GM23338 (cell line): ENCODE data around the gene TRMT5. TPM values are rescaled to one million over a fixed set of nuclear protein-coding genes. Genes with fewer than 3 reads are reported as not detected.

Experiments
- ATAC-seq: fragments of 200-7000 bp; cut with Tn5 transposase; 3 replicates; pipeline ENCODE4 v1.9.1; 2020
- DNase-seq: peaks from one replicate; pipeline ENCODE4 v3.0.0-alpha.2; 2015; ENCODE audit warnings: low spot score
- H2AFZ ChIP-seq: fragments of 200-600 bp; sonication (generic); 2 replicates; pipeline ENCODE4 v1.8.0; 2016; ENCODE audit warnings: antibody characterized with exemption, mild to moderate bottlenecking, moderate library complexity
- H3F3A ChIP-seq: fragments of 200-600 bp; sonication (generic); replicated peaks from 2 replicates; pipeline ENCODE4 v1.8.0; 2017; ENCODE audit warnings: antibody characterized with exemption, mixed run types, low read depth
- H3K27ac ChIP-seq: fragments of 200-600 bp; sonication (generic); 2 replicates; pipeline ENCODE4 v1.6.1; 2016; ENCODE audit warnings: low read depth
- H3K27me3 ChIP-seq: fragments of 200-600 bp; sonication (generic); 2 replicates; pipeline ENCODE4 v1.8.0; 2016; ENCODE audit warnings: mild to moderate bottlenecking, mixed run types, moderate library complexity; ENCODE audit not compliant: insufficient read depth
- H3K36me3 ChIP-seq: fragments of 200-600 bp; sonication (generic); 2 replicates; pipeline ENCODE4 v1.8.0; 2016; ENCODE audit warnings: mild to moderate bottlenecking; ENCODE audit not compliant: insufficient read depth
- H3K4me1 ChIP-seq: fragments of 200-600 bp; sonication (generic); 2 replicates; pipeline ENCODE4 v1.8.0; 2016; ENCODE audit warnings: mild to moderate bottlenecking, moderate library complexity; ENCODE audit not compliant: insufficient read depth
- H3K4me2 ChIP-seq: fragments of 200-600 bp; sonication (generic); 2 replicates; pipeline ENCODE4 v1.7.1; 2017; ENCODE audit warnings: mixed run types
- H3K4me3 ChIP-seq: fragments of 200-600 bp; sonication (generic); 2 replicates; pipeline ENCODE4 v1.6.1; 2016; ENCODE audit warnings: mixed run types
- H3K79me2 ChIP-seq: fragments of 200-600 bp; sonication (generic); replicated peaks from 2 replicates; pipeline ENCODE4 v1.8.0; 2017; ENCODE audit warnings: mild to moderate bottlenecking; ENCODE audit not compliant: insufficient read depth
- H3K9me2 ChIP-seq: fragments of 200-600 bp; sonication (generic); 2 replicates; pipeline ENCODE4 v1.8.0; 2017; ENCODE audit not compliant: insufficient read depth
- H4K20me1 ChIP-seq: fragments of 200-600 bp; sonication (generic); replicated peaks from 2 replicates; pipeline ENCODE4 v1.8.0; 2017; ENCODE audit warnings: mild to moderate bottlenecking; ENCODE audit not compliant: insufficient read depth
- H3K27ac Mint-ChIP-seq: 2 replicates; pipeline ENCODE4 v1.8.0; 2020; ENCODE audit warnings: inconsistent platforms, mild to moderate bottlenecking, moderate library complexity, mixed read lengths
- H3K27me3 Mint-ChIP-seq: 3 replicates; pipeline ENCODE4 v1.8.0; 2022; ENCODE audit warnings: low read depth, mild to moderate bottlenecking, moderate library complexity, mixed read lengths, inconsistent platforms; ENCODE audit not compliant: insufficient read depth, poor library complexity
- H3K36me3 Mint-ChIP-seq: 3 replicates; pipeline ENCODE4 v1.8.0; 2021; ENCODE audit warnings: low read depth, mild to moderate bottlenecking, inconsistent platforms, moderate library complexity, mixed read lengths
- H3K4me1 Mint-ChIP-seq: 3 replicates; pipeline ENCODE4 v1.8.0; 2020; ENCODE audit warnings: mild to moderate bottlenecking, inconsistent platforms, mixed read lengths
- H3K4me3 Mint-ChIP-seq: 3 replicates; pipeline ENCODE4 v1.8.0; 2021; ENCODE audit warnings: moderate library complexity, mild to moderate bottlenecking, inconsistent platforms, mixed read lengths
- H3K9me3 Mint-ChIP-seq: 3 replicates; pipeline ENCODE4 v1.8.0; 2020; ENCODE audit warnings: moderate library complexity, mild to moderate bottlenecking, inconsistent platforms, mixed read lengths
- CREB1 ChIP-seq: fragments of 250-450 bp; sonication (Bioruptor Pico); IDR thresholded peaks from 2 replicates; pipeline ENCODE4 v1.5.0; 2020; ENCODE audit warnings: low read depth, mild to moderate bottlenecking, moderate library complexity
- EZH2 ChIP-seq: fragments of 200-600 bp; sonication (generic); IDR thresholded peaks from one replicate; pipeline ENCODE4 v1.8.0; 2017; ENCODE audit warnings: antibody characterized with exemption, mild to moderate bottlenecking, low read depth; ENCODE audit not compliant: unreplicated experiment
- EZH2phosphoT487 ChIP-seq: fragments of 200-600 bp; sonication (generic); IDR thresholded peaks from one replicate; pipeline ENCODE4 v1.8.1; 2018; ENCODE audit warnings: antibody characterized with exemption; ENCODE audit not compliant: unreplicated experiment
- JUNB ChIP-seq: IDR thresholded peaks from one replicate; pipeline ENCODE4 v1.6.1; 2016; ENCODE audit warnings: antibody characterized with exemption; ENCODE audit not compliant: unreplicated experiment
- NANOG ChIP-seq: IDR thresholded peaks from 2 replicates; pipeline ENCODE4 v1.6.1; 2016; ENCODE audit warnings: antibody characterized with exemption, borderline replicate concordance
- POLR2AphosphoS5 ChIP-seq: IDR thresholded peaks from 2 replicates; pipeline ENCODE4 v1.6.1; 2016; ENCODE audit warnings: antibody characterized with exemption, low read depth
- STAT1 ChIP-seq: IDR thresholded peaks from one replicate; pipeline ENCODE4 v1.6.1; 2016; ENCODE audit warnings: antibody characterized with exemption; ENCODE audit not compliant: unreplicated experiment
- ZNF114 ChIP-seq: fragments of 250-450 bp; sonication (Bioruptor Pico); IDR thresholded peaks from 2 replicates; pipeline ENCODE4 v1.5.0; 2020; ENCODE audit warnings: mild to moderate bottlenecking, moderate library complexity
- polyA plus RNA-seq: library from polyadenylated mRNA; unstranded; fragments of >200 nt; fragmentation: Nextera tagmentation; extraction: Ambion mirVana; gene quantifications from 2 replicates; pipeline ENCODE4 v1.2.1, GENCODE V29; 2016
- total RNA-seq: library from RNA; depleted of rRNA; stranded (reverse); fragments of >200 nt; shearing (Covaris generic); gene quantifications from 2 replicates; pipeline ENCODE4 v1.2.3, GENCODE V29; 2014
- TF ChIP-seq, protein P1 (sequence below): IDR thresholded peaks from one replicate; pipeline ENCODE4 v1.6.1; 2018; ENCODE audit warnings: antibody characterized with exemption; ENCODE audit not compliant: unreplicated experiment
- TF ChIP-seq, protein P2 (sequence below), 2 experiments: fragments of 200-600 bp in 1 of 2; sonication (generic) in 1 of 2; conservative IDR thresholded peaks; 2 replicates each; pipeline versions ENCODE4 v1.5.1 to v1.6.1; 2016 to 2017; ENCODE audit warnings: antibody characterized with exemption in 2 of 2, low read depth in 2 of 2, mild to moderate bottlenecking in 2 of 2, moderate library complexity in 1 of 2
- TF ChIP-seq, protein P3 (sequence below): IDR thresholded peaks from 2 replicates; pipeline ENCODE4 v1.6.1; 2016; ENCODE audit warnings: antibody characterized with exemption

The TRMT5 gene
- total and polyA plus RNA-seq, 2 experiments from 2014 or later, result 9.8 to 18.4 TPM

DNA sequence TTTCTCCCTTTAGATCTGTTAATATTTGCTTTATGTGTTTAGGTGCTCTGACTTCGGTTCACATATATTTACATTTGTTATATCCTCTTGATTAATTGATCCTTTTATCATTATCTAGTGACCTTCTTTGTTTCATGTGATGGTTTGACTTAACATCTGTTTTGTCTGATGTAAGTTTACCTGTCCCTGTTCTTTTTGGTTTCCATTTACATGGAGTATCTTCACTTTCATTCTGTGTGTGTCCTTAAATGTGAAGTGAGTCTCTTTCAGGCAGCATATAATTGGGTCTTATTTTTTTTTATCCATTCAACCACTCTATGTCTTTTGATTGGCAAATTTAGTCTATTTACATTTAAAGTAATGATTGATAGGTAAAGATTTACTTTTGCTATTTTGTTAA lies 24.2 kb downstream of the TRMT5 start:
- H4K20me1 ChIP-seq, result no peaks in the 10 kb centered on the region
- no peak overlapping the region for H3K4me2 ChIP-seq
- no peaks in the 10 kb centered on the region for H3F3A ChIP-seq
- H3K27ac ChIP-seq, result no peak overlapping the region
- Mint-ChIP-seq H3K4me3 (no peak overlapping the region), H3K4me1 (no peaks in the 10 kb centered on the region; the same call in 2 of the 3 replicates), H3K27me3 (no peaks in the 10 kb centered on the region), H3K36me3 (peaks cover 43% of the 10 kb centered on the region), H3K27ac (no peak overlapping the region), H3K9me3 (peaks cover 39% of the 10 kb centered on the region)
- no peaks in the 10 kb centered on the region for H3K27me3 ChIP-seq
- H3K36me3 ChIP-seq, result peaks cover 3% of the 10 kb centered on the region; the same call in 1 of the 2 replicates
- DNase-seq (no peak), ATAC-seq (no peak)
- H3K4me3 ChIP-seq, result no peak overlapping the region
- peaks cover 4% of the 10 kb centered on the region for H3K79me2 ChIP-seq
- no peaks in the 10 kb centered on the region for H3K4me1 ChIP-seq
- no peak overlapping the region for H2AFZ ChIP-seq
- H3K9me2 ChIP-seq, result no peaks in the 10 kb centered on the region
- TF ChIP-seq EZH2phosphoT487 (no peak), EZH2 (no peak), ZNF114 (CRISPR knock-in tag) (no peak), JUNB (no peak)
- TF ChIP-seq, protein P1, sequence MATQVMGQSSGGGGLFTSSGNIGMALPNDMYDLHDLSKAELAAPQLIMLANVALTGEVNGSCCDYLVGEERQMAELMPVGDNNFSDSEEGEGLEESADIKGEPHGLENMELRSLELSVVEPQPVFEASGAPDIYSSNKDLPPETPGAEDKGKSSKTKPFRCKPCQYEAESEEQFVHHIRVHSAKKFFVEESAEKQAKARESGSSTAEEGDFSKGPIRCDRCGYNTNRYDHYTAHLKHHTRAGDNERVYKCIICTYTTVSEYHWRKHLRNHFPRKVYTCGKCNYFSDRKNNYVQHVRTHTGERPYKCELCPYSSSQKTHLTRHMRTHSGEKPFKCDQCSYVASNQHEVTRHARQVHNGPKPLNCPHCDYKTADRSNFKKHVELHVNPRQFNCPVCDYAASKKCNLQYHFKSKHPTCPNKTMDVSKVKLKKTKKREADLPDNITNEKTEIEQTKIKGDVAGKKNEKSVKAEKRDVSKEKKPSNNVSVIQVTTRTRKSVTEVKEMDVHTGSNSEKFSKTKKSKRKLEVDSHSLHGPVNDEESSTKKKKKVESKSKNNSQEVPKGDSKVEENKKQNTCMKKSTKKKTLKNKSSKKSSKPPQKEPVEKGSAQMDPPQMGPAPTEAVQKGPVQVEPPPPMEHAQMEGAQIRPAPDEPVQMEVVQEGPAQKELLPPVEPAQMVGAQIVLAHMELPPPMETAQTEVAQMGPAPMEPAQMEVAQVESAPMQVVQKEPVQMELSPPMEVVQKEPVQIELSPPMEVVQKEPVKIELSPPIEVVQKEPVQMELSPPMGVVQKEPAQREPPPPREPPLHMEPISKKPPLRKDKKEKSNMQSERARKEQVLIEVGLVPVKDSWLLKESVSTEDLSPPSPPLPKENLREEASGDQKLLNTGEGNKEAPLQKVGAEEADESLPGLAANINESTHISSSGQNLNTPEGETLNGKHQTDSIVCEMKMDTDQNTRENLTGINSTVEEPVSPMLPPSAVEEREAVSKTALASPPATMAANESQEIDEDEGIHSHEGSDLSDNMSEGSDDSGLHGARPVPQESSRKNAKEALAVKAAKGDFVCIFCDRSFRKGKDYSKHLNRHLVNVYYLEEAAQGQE, result no peak
- TF ChIP-seq, protein P2, sequence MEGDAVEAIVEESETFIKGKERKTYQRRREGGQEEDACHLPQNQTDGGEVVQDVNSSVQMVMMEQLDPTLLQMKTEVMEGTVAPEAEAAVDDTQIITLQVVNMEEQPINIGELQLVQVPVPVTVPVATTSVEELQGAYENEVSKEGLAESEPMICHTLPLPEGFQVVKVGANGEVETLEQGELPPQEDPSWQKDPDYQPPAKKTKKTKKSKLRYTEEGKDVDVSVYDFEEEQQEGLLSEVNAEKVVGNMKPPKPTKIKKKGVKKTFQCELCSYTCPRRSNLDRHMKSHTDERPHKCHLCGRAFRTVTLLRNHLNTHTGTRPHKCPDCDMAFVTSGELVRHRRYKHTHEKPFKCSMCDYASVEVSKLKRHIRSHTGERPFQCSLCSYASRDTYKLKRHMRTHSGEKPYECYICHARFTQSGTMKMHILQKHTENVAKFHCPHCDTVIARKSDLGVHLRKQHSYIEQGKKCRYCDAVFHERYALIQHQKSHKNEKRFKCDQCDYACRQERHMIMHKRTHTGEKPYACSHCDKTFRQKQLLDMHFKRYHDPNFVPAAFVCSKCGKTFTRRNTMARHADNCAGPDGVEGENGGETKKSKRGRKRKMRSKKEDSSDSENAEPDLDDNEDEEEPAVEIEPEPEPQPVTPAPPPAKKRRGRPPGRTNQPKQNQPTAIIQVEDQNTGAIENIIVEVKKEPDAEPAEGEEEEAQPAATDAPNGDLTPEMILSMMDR (conservative IDR thresholded peaks at IDR 0.05; ENCODE audit: low read depth in 2 of 2), result no peak

DNA sequence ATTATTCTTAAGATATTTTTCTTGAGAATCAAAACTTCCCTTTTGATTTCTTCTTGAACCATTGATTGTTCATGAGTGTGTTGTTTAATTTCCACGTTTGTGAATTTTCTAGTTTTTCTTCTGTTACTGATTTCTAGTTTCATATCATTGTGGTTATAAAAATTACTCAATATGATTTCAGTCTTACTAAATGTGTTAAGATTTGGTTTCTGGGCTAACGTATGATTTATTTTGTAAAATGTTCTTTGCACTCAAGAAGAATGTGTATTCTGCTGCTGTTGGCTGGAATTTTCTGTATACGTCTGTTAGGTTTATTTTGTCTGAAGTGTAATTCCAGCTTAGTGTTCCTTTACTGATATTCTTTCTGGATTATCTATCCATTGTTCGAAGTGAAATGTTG lies 24.7 kb downstream of the TRMT5 start:
- Mint-ChIP-seq H3K4me1 (no peaks in the 10 kb centered on the region; the same call in 2 of the 3 replicates), H3K4me3 (no peak overlapping the region), H3K27me3 (no peaks in the 10 kb centered on the region), H3K36me3 (peaks cover 43% of the 10 kb centered on the region), H3K9me3 (peaks cover 39% of the 10 kb centered on the region), H3K27ac (no peak overlapping the region)
- H4K20me1 ChIP-seq, result no peaks in the 10 kb centered on the region
- H3K4me2 ChIP-seq, result no peak overlapping the region
- DNase-seq (no peak), ATAC-seq (no peak)
- H3K36me3 ChIP-seq, result peaks cover 3% of the 10 kb centered on the region; the same call in 1 of the 2 replicates
- no peaks in the 10 kb centered on the region for H3F3A ChIP-seq
- no peak overlapping the region for H3K27ac ChIP-seq
- no peaks in the 10 kb centered on the region for H3K27me3 ChIP-seq
- H3K4me3 ChIP-seq, result no peak overlapping the region
- H3K4me1 ChIP-seq, result no peaks in the 10 kb centered on the region
- peaks cover 4% of the 10 kb centered on the region for H3K79me2 ChIP-seq
- no peaks in the 10 kb centered on the region for H3K9me2 ChIP-seq
- no peak overlapping the region for H2AFZ ChIP-seq
- TF ChIP-seq, protein P3, sequence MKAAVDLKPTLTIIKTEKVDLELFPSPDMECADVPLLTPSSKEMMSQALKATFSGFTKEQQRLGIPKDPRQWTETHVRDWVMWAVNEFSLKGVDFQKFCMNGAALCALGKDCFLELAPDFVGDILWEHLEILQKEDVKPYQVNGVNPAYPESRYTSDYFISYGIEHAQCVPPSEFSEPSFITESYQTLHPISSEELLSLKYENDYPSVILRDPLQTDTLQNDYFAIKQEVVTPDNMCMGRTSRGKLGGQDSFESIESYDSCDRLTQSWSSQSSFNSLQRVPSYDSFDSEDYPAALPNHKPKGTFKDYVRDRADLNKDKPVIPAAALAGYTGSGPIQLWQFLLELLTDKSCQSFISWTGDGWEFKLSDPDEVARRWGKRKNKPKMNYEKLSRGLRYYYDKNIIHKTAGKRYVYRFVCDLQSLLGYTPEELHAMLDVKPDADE, result no peak
- TF ChIP-seq EZH2, result no peak
- no peak for TF ChIP-seq STAT1
- no peak for TF ChIP-seq NANOG
- TF ChIP-seq, protein P1, result no peak
- TF ChIP-seq CREB1 (CRISPR knock-in tag), result no peak
- TF ChIP-seq EZH2phosphoT487, result no peak
- TF ChIP-seq POLR2AphosphoS5, result no peak
- TF ChIP-seq ZNF114 (CRISPR knock-in tag), result no peak
- TF ChIP-seq, protein P2 (conservative IDR thresholded peaks at IDR 0.05; ENCODE audit: low read depth in 2 of 2), result no peak
